NCI-H1930 (cell line): ENCODE measurements around the gene MMP15.
"Not testable (repeated sequence)": the region's sequence is repeated elsewhere in the genome, so short reads cannot be mapped to it uniquely, and the experiment has no call there.

Experiments used
- DNase-seq, 2 experiments: peaks; one replicate each; lab custom pipeline; 2025; lab: John Stamatoyannopoulos, UW

Gene MMP15

GRCh38 chr16:58049232-58050185 lies 24.0 kb downstream of the MMP15 start:
- DNase-seq: no peak

- DNase-seq: no peak
These were observed 25.7 kb downstream of the MMP15 start for GRCh38 chr16:58051296-58051695.

- no peak for DNase-seq
These were observed 26.5 kb downstream of the MMP15 start for GRCh38 chr16:58051821-58052603.

GRCh38 chr16:58053682-58054005 lies 28.1 kb downstream of the MMP15 start:
- no peak for DNase-seq

GRCh38 chr16:58054289-58054688 lies 28.7 kb downstream of the MMP15 start:
- no peak for DNase-seq

GRCh38 chr16:58056580-58056979 lies 31.0 kb downstream of the MMP15 start:
- no peak for DNase-seq

- no peak for DNase-seq
These were observed 31.6 kb downstream of the MMP15 start for GRCh38 chr16:58057121-58057520.

- no peak for DNase-seq
These were observed 32.2 kb downstream of the MMP15 start for GRCh38 chr16:58057784-58058183.

GRCh38 chr16:58062821-58063220 lies 37.3 kb downstream of the MMP15 start:
- DNase-seq: no peak

- DNase-seq: no peak
These were observed 38.0 kb downstream of the MMP15 start for GRCh38 chr16:58063377-58064076.

- DNase-seq: no peak
These were observed 45.0 kb downstream of the MMP15 start for GRCh38 chr16:58070585-58070984.

- DNase-seq: not testable (repeated sequence)
These were observed 46.6 kb downstream of the MMP15 start for GRCh38 chr16:58072134-58072533.

GRCh38 chr16:58073086-58073485 lies 47.5 kb downstream of the MMP15 start:
- DNase-seq: not testable (repeated sequence)

- no peak for DNase-seq
These were observed 49.1 kb downstream of the MMP15 start for GRCh38 chr16:58074657-58075056.

GRCh38 chr16:58076514-58076913 lies 51.0 kb downstream of the MMP15 start:
- no peak for DNase-seq

- no peak for DNase-seq
These were observed 52.2 kb downstream of the MMP15 start for GRCh38 chr16:58077796-58078195.

GRCh38 chr16:58080657-58081056 lies 55.1 kb downstream of the MMP15 start:
- not testable (repeated sequence) for DNase-seq

GRCh38 chr16:58082381-58082780 lies 56.8 kb downstream of the MMP15 start:
- no peak for DNase-seq

- no peak for DNase-seq
These were observed 59.1 kb downstream of the MMP15 start for GRCh38 chr16:58084635-58085034.

GRCh38 chr16:58085171-58085570 lies 59.6 kb downstream of the MMP15 start:
- DNase-seq: no peak

- no peak for DNase-seq
These were observed 60.2 kb downstream of the MMP15 start for GRCh38 chr16:58085584-58086251.
